ENCODE measurements around the gene SEMA4F.
"Not testable (repeated sequence)": the region's sequence is repeated elsewhere in the genome, so short reads cannot be mapped to it uniquely, and the experiment has no call there.

Gene SEMA4F, protein sequence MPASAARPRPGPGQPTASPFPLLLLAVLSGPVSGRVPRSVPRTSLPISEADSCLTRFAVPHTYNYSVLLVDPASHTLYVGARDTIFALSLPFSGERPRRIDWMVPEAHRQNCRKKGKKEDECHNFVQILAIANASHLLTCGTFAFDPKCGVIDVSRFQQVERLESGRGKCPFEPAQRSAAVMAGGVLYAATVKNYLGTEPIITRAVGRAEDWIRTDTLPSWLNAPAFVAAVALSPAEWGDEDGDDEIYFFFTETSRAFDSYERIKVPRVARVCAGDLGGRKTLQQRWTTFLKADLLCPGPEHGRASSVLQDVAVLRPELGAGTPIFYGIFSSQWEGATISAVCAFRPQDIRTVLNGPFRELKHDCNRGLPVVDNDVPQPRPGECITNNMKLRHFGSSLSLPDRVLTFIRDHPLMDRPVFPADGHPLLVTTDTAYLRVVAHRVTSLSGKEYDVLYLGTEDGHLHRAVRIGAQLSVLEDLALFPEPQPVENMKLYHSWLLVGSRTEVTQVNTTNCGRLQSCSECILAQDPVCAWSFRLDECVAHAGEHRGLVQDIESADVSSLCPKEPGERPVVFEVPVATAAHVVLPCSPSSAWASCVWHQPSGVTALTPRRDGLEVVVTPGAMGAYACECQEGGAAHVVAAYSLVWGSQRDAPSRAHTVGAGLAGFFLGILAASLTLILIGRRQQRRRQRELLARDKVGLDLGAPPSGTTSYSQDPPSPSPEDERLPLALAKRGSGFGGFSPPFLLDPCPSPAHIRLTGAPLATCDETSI

DNA sequence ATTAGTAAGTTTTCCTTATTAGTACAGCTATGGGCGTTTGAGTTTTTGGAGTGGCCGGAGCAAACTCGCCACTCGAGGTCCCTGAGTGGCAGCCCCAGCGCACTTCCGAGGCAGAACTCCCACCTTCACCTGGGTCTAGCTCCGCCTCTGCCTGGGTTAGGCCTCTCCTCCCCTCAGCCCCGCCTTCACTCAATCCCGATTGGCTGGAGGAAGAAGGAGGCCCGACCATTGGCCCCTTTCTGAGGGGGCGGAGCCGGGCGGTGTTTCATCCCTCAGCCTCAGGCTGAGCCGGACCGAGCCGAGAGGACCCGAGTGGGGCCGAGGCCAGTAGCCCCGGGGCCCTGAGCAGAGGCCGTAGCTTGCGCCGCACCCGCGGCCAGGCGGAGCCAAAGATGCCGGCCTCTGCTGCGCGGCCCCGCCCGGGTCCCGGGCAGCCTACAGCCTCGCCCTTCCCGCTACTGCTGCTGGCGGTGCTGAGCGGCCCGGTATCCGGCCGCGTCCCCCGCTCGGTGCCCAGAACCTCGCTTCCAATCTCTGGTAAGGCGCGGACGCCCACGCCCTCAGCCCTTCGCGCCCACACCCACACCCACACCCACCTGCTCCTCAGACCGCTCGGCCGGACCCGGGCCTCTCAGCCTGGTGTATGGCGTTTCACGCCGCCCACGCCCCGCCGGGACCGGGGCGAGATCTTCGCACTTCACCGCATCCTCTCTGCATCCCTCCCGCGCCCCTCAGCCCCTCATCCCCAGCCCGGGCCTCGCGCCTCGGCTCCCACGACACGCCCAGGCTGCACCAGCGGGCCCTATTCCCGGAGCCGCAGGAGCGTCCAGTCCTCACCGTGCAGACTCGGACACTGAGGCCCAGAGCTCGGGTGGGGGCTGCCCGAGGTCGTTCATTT lies at the start of gene SEMA4F:
Gene SEMA4F, plus strand, starts transcription at position 263 of the 898 bp plus-strand sequence. Its CDS starts 130 bp downstream, at position 393.
- DNase-seq: peak; percentile 67

DNA sequence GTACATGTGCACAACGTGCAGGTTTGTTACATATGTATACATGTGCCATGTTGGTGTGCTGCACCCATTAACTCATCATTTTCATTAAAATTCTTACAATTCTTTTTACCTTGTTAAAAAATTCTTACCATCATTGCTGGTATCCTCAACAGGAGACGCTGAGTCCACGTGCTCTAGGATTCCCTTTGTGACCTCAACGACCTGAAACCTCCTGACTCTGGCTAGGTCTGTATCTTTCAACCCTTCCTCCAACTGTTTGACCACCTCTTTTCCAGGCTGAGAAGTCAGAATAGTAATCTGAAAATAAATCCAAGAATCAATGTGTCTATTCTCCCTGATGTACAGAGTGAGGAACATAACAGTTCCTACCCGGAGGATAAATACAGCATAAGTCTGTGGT lies 47.1 kb upstream of the SEMA4F start:
- no peak for DNase-seq

DNA sequence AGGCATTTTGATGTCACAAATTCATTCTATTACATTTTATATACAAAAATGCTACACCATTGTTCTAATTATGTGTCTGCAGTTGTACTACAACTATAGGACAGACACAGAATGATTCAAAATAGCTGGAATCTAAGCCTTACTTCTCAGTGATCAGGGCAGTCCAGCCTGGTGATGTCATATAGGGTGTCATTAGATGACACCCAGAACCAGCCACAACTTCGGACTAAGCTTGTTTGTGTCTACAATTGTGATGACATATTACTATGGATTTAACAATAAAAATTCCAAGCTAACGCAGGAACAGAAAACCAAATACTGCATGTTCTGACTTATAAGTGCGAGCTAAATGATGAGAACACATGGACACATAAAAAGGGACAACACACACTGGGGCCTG lies 36.9 kb upstream of the SEMA4F start:
- no peak for DNase-seq

DNA sequence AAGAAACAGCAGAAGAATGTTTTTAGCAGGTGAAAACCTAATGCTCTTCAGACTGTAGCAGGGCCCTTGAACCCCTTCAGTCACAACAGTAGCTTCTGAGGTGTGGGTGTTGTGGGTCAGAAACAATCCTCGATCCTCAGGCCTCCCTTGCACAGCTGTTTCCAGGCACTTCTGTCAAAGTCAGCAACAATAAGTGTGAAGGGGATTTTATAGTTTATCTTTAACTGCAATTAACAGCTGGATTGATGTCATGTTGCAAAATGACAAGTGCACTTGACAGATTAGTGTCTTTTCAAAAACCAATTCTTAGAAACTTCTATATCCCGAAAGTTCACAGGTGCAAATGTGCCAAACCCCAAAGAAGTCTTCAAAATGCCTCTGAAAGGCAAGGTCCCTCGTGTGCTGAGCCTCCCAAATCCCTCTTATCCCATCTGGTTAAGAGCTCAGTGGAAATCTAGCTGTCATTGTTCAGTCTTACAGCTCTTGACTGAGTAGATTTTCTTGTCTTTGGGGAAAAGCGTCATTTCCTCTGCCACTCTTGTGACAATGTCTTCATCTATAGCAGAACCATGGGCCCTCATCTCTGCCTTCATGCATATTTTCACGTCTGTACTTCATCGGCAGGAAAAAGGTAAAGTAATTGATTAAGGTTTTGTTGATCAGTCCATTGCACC lies 35.5 kb upstream of the SEMA4F start:
- no peak for DNase-seq

DNA sequence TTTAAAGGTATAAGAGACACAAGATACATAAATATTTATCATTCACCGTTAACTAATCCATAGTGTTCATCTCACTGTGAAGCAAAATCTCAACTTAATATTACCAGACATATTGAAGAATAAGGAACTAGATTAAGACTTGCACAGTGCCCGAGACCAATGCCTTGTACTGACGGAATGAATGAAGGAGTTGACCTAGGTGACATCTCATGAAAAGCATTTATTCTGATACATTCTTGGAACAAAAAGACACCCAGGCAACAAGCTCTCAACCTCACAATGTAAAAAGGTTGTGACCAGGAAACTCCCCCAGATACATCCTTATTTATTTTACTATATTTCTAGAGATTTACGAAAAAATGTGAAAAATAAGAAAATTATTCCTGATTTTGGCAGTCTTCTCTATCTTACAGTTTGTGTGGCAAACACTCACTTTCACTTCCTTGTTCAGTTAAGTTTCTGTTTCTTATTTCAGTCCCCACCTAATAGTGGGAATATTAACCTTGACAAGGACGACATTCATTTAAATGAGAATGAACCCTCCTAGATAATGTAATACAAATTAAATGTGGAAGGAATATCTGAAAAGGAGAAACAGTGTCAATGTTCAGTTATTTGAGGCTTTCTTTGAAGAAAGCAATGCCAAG lies 34.3 kb upstream of the SEMA4F start:
- DNase-seq: no peak

DNA sequence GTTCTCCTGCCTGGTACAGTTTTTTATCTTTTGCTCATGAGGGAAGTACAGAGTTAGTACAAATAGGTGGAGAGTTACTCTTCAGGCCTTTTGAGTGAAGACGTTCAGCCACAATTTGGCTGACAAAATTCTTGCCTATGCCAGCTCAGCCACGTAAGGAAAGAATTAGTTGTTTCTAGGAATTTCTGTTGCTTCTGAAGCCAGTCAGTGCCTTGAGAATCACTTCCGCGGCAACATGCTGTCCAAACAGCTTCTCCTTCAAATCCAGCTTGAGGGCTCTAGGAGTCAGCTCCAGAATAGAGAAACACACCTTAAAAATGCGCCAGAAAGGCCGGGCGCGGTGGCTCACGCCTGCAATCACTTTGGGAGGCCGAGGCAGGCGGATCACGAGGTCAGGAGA lies 33.4 kb upstream of the SEMA4F start:
- DNase-seq: no peak

DNA sequence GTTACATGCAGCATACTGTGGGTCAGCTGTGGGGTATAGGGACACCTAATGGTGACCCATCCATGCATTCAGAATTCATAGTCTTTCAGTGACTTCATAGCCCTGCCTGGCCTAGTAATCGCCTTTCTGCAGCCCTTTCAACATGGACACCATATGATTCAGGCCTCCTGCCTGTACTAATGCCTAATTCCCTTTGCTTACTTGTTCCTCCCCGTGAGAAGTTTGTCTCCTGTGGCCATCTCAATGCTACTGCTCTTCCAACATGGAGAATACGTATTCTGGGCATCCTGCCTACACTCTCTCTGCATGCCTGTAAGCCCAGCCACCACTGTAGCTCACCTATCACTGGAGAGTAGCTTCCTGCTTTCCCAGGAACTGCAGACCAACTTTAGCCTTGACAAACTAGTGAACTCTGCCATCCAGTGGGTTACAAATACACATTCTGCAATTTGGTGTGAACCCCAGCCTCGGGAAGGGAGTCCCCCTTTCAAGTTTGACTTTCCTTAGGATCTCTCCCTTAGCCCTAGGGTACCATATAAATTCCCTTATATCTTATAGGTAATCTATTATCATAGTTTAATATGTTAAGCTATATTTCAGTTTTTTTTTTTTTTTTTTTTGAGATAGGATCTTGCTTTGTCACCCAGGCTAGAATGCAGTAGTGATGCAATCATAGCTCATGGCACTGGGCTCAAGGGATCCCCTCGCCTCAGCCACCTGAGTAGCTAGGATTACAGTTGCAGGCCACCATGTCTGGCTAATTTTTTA lies 28.2 kb upstream of the SEMA4F start:
- no peak for DNase-seq

DNA sequence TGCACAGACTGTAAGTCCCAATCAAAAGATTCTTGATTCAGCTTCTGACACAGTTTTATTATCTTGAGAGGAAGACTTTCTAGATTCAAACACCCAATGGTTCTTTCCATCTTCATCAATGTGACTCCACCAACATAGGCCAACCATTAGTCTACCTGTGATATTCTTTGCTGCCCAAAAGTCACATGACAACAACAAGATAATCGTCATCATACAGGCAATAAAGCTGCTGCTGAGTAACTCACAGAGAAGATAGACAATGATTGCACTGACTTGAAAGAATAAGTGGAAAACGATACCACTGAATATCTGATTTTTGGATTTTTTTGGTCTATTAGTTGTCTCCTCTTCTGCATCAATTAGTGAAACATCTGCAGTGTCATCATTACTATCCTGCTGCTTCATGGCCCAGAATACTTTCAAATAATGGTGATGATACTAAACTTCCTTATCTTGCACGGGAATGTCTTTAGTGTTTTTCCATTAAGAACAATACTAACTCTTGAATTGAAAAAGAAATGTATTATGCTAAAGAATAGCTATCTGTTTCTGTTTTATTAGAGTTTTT lies 25.4 kb upstream of the SEMA4F start:
- no peak for DNase-seq

DNA sequence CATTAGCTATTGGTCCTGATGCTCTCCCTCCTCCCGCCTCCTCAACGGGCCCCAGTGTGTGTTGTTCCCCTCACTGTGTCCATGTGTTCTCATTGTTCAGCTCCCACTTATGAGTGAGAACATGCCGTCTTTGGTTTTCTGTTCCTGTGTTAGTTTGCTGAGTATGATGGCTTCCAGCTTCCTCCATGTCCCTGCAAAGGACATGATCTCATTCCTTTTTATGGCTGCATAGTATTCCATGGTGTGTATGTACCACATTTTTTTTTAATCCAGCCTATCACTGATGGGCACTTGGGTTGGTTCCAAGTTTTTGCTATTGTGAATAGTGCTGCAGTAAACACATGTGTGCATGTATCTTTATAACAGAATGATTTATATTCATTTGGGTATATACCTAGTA lies 23.6 kb upstream of the SEMA4F start:
- DNase-seq: not testable (repeated sequence)

DNA sequence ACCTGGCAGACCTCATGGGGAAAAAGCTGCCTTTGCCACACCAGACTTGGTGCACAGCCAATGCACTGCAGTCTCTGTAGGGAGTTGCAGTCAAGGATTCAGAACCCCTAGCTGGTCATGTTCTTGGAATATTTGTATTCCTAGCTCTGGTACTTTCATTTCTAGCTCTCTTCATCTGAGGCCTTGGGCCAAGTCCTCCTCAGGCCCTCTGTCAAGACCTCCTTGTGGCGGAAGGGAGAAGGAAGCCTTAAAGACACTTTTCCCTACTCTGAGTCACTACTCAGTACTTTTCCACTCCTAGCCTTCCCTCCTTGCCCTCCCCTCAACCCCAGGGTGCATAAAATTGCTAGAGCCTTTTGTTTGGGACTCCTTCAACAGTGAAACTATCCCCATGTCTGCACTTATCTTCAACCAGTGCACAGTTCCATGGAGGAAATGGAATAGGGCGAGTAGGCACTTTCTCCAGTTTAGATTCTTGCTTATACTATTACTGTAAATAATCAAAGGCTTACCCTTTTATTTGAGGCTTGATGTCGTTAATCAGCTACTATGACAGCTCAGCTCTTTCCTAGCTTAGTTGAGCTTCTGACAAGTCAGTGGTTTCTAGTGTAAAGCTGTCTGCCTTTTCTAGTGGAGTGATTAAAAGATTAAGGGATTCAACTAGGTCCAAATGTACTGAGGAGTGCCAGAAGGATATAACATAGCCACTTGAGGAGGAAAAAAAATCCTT lies 21.7 kb upstream of the SEMA4F start:
- no peak for DNase-seq

DNA sequence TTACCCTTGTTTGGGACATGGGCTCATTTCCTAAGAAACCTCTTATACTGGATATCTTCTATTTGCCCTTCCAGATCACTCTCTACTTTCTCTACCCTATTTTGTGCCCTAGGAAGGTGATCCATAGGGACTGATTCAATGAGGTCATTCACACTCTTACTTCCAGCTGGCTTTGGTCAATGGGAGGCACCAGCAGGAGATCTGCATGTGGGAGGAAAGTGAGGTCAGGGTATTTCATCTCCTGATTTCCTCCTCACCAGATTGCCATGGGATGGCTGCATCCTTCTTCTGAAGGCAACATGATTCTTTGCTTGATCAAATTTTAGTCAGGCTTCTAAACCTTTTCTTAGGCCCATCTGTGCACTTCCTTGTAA lies 21.1 kb upstream of the SEMA4F start:
- no peak for DNase-seq

DNA sequence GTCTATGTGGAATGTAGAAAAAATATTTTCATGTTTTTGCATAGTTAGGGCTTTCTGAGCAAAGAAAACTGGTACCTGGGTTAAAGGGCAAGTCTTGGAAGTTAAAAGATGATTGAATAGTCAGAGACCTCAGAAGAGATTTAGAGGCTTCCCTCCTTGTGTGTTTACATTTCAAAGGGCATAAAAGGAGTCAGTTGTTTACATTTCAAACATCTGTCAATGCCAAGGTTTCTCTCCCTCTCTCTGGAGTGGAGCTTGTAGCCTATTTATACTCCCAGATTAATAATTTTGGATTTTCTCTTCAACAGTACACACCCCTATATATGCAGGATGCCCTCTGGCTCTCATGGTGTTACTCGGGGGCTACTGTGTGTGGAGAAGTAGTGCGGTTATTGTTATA lies 14.5 kb upstream of the SEMA4F start:
- DNase-seq: no peak

DNA sequence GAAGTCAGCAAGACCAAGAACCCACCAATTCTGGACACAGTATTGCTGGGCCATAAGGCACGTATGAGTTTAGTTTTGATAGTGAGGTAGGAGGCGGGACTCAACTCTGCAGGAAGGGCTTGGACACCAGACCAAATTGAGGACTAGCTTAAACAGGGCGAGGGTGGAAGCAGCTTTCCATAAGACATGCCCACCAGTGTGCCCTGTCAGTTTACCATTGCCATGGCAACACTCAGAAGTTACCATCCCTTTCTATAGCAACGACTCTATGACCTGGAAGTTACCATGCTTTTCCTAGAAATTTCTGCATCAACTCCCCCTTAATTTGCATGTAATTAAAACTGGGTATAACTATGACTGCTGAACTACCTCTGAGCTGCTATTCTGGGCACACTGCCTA lies 8.7 kb upstream of the SEMA4F start:
- DNase-seq: no peak

DNA sequence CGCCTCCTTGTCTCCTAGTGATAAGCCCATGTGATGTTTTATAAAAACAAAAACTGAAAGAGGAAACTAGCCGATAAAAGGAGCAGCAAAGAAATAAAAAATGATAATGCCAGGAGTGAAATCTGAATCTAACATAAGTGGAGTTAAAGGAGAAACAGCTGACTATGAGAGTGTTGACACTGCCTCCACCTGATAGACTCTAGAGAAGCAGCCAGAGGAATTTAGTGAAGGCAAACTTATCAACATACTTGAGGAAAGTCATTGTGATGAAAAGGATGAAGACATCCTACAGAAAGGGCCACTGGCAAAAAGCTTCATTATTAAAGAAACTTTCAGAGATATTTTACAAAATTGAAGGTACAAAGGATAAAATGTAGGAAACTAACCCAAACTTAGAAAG lies 7.8 kb upstream of the SEMA4F start:
- no peak for DNase-seq

DNA sequence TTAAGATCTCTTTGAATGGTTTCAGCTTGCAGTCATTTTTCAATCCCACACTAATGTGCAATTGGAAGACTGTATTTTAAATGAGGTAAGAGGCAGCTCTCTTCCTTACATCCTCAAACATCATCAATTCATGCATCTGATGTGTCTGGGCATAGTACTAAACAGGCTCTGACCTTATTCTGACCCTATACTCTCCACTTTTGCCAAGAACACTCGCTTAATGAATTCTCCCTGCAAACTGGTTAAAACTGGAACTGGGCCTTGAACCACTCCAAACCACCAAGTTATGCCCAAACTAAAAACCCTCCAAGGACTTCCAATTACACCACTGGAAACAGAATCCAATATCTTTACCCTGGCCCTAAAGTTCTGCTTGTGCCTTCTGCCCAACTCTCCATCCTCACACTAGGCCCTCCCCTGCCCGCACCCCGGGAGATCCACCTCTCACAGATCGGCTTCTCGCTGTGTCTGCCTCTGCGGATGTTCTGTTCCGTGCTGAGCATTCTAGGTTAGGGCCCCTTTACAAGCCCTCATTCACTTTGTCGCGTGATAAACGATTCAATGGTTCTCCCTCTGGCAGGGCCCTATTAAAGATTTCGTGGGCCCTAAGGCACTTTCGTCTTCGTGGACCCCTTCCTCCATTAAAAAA lies 7.1 kb upstream of the SEMA4F start:
- DNase-seq: no peak

DNA sequence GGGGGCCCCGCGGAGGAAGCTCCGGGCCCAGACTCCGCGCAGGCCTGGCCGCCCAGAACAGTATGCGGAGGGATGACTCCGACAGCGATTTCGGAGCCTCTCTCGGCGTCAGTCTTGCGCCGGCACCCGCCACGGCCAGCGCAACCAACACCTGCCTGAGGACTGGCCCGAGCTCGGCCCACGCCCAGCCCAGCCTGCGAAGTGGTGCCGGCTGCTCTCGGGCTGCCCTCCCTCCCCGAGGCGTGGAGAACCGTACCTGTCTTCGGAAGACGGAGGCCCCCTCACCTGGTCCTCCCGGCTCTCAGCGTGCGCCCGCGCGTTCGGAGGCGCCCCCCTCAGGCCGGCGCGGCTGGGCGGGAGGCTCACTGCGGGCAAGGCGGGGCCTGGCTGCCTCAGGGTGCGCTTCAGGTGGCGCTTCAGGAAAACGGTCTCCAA lies 6.0 kb upstream of the SEMA4F start, which contains the start of gene M1AP:
Gene M1AP, minus strand, starts transcription at position 322 of the 435 bp plus-strand sequence. CDS start 8,055 bp downstream, outside the sequence.
- DNase-seq: no peak

DNA sequence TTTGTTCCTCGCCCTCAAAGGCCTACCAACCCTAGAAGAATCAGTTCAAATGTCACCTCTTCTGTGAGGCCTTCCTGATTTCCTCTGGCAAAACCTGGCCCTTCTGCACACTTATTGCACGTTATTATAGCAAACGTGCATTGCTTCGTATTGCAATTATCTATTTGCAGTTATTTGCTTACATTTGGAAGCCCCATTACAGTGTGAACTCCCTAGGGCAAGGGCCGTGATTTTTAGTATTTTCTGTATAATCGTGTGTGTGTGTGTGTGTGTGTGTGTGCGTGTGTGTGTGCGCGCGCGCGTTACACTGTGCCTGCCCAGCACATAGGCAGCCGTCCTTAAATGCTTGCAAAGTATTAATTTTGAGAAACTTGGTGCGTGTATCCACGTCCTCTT lies 460 bp upstream of the SEMA4F start:
- no peak for DNase-seq

DNA sequence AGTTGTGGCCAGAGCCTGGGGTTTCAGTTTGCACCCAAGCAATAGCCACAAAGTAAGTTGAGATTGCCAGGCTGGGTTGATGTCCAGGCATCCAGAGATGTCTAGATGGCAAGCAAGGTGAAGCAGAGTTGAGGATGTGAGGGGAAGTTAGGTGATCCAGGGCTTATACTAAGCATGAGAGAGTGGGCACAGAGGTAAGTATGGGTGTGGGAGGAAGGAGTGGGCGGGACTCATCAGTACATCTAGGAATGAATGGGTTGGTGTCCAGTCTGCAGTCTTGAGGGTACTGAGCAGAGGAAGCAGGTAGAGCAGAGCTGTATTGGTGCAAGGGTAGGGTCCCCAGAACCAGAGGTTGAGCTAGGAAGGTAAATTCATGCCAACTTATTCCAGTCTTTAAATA lies 1.5 kb downstream of the SEMA4F start:
- DNase-seq: no peak

DNA sequence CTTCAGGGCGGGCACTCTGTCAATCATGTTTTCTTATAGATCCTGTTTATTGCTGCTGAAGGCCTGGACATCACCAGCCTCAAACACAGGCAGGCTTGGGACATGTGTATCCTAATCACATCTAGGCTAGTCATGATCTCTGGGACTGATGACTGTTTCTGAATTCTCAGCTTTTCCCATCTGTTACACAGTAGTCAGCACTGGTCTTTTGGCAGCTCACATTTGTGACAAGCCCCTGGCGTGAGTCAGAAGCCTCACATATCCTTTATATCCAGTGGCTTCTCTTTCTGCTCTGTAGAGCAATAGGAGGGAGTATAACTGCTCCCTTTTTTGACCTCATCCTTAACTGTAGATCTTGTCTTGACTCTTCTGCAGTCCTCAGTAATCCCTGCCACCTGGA lies 4.5 kb downstream of the SEMA4F start:
- DNase-seq: no peak

DNA sequence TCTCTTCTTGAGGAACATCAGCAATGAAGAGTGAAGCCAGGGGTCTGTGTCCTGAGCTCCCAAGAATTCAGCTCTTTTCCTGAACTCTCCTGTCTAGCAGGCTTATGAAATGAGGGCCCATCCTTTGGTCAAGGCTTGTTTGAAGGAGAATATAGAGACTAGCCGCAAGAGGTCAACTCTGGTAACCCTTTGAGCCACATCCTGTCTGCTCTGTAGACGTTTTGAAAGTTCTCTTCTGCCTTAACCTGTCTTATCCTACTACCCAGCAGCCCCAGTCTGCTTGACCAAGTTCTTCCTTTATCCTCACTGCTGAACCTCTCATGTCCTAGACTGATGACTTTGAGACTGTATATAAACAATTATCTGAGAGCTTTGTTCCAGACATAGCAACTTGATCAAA lies 5.4 kb downstream of the SEMA4F start:
- no peak for DNase-seq
